CD4-positive, alpha-beta T cell treated with Interferon gamma for 1 hour (primary cell): ENCODE data around the gene TPSB2.
A peak's percentile ranks its signal among the peaks of the same experiment; 100 is the strongest.
"Not testable (repeated sequence)": the region's sequence is repeated elsewhere in the genome, so short reads cannot be mapped to it uniquely, and the experiment has no call there.

ENCODE experiments used
- DNase-seq: peaks from one replicate; pipeline ENCODE4 v3.0.0-alpha.2; 2020

TPSB2 gene

GRCh38 chr16:1261131-1261892 is 31.3 kb upstream of the TPSB2 start:
- no peak for DNase-seq

- no peak for DNase-seq
These were observed 30.2 kb upstream of the TPSB2 start for GRCh38 chr16:1260101-1260680.

- no peak for DNase-seq
These were observed 29.7 kb upstream of the TPSB2 start for GRCh38 chr16:1259760-1260068.

GRCh38 chr16:1258906-1259759 is 29.1 kb upstream of the TPSB2 start:
- DNase-seq: no peak

- no peak for DNase-seq
These were observed 28.2 kb upstream of the TPSB2 start for GRCh38 chr16:1258225-1258600.

- no peak for DNase-seq
These were observed 27.7 kb upstream of the TPSB2 start for GRCh38 chr16:1257561-1258224.

GRCh38 chr16:1256874-1257322 is 26.9 kb upstream of the TPSB2 start:
- no peak for DNase-seq

GRCh38 chr16:1256296-1256873 is 26.4 kb upstream of the TPSB2 start:
- DNase-seq: not testable (repeated sequence)

- not testable (repeated sequence) for DNase-seq
These were observed 25.5 kb upstream of the TPSB2 start, which contains the start of gene TPSD1 for GRCh38 chr16:1255276-1256122. Gene TPSD1 (plus strand): TSS chr16:1256069. CDS start chr16:1256281, 212 bp downstream.

GRCh38 chr16:1254821-1255220 is 24.8 kb upstream of the TPSB2 start:
- not testable (repeated sequence) for DNase-seq

GRCh38 chr16:1253701-1254364 is 23.8 kb upstream of the TPSB2 start:
- DNase-seq: not testable (repeated sequence)

GRCh38 chr16:1249031-1249755 is 19.2 kb upstream of the TPSB2 start:
- not testable (repeated sequence) for DNase-seq

- DNase-seq: not testable (repeated sequence)
These were observed 18.0 kb upstream of the TPSB2 start for GRCh38 chr16:1247903-1248537.

- no peak for DNase-seq
These were observed 15.6 kb upstream of the TPSB2 start for GRCh38 chr16:1245452-1246020.

- DNase-seq: peak; percentile 40
These were observed 14.9 kb upstream of the TPSB2 start for GRCh38 chr16:1244881-1245280.

GRCh38 chr16:1243907-1244850 is 14.2 kb upstream of the TPSB2 start:
- DNase-seq: not testable (repeated sequence)

- DNase-seq: not testable (repeated sequence)
These were observed 13.4 kb upstream of the TPSB2 start for GRCh38 chr16:1243363-1243762.

- DNase-seq: not testable (repeated sequence)
These were observed 11.1 kb upstream of the TPSB2 start for GRCh38 chr16:1241081-1241480.
